K562 (cell line): ENCODE measurements around the gene KAZN. TPM values are rescaled to one million over a fixed set of nuclear protein-coding genes. Genes with fewer than 3 reads are reported as not detected.

Experiments
- ETS2 ChIP-seq: IDR thresholded peaks from 2 replicates; pipeline ENCODE4 v1.6.1; 2016; ENCODE audit warnings: borderline replicate concordance, missing genetic modification characterization, mild to moderate bottlenecking, moderate library complexity, missing compliant biosample characterization; ENCODE audit not compliant: poor library complexity, severe bottlenecking
- ETV1 ChIP-seq: fragments of 450-650 bp; conservative IDR thresholded peaks from 2 replicates; pipeline ENCODE4 v1.6.1; 2016; ENCODE audit warnings: missing genetic modification characterization, control low read depth, low read depth, missing compliant biosample characterization
- FOXM1 ChIP-seq, 2 experiments: fragments of 450-650 bp in 1 of 2; sonication (generic) in 1 of 2; formaldehyde crosslinking in 1 of 2; IDR thresholded peaks; 2 replicates each; pipeline versions ENCODE4 v1.6.1 to v1.9.0; 2017 to 2022; ENCODE audit warnings: low read depth in 2 of 2, mild to moderate bottlenecking in 2 of 2, missing genetic modification reagents in 1 of 2, moderate library complexity in 1 of 2
- HDAC2 ChIP-seq: fragments of 450-650 bp; IDR thresholded peaks from 2 replicates; pipeline ENCODE4 v1.6.1; 2016; ENCODE audit warnings: mild to moderate bottlenecking
- HEY1 ChIP-seq: fragments of 250-450 bp; sonication (Bioruptor Pico); IDR thresholded peaks from 2 replicates; pipeline ENCODE4 v1.5.0; 2020; ENCODE audit warnings: mild to moderate bottlenecking, moderate library complexity, borderline replicate concordance
- LARP7 ChIP-seq: fragments of 450-650 bp; IDR thresholded peaks from 2 replicates; pipeline ENCODE4 v1.6.1; 2016
- MYNN ChIP-seq, 2 experiments: sonication (generic); formaldehyde crosslinking in 1 of 2; IDR thresholded peaks; 2 replicates each; pipeline versions ENCODE4 v1.5.0 to v1.6.1; 2016 to 2020; ENCODE audit warnings: antibody characterized with exemption in 1 of 2, missing genetic modification reagents in 1 of 2
- NCOA4 ChIP-seq: fragments of 450-650 bp; IDR thresholded peaks from 2 replicates; pipeline ENCODE4 v1.6.1; 2018; ENCODE audit warnings: mild to moderate bottlenecking; ENCODE audit not compliant: partially characterized antibody
- NFATC3 ChIP-seq: fragments of 450-650 bp; IDR thresholded peaks from 2 replicates; pipeline ENCODE4 v1.6.1; 2017; ENCODE audit warnings: mild to moderate bottlenecking
- RCOR1 ChIP-seq, 2 experiments: IDR thresholded peaks; 2 replicates each; pipeline ENCODE4 v1.6.1; 2012; ENCODE audit warnings: low read depth in 2 of 2, low read length in 2 of 2, borderline replicate concordance in 1 of 2, improper control_type of control experiment in 1 of 2
- TCF7 ChIP-seq: sonication (generic); IDR thresholded peaks from 2 replicates; pipeline ENCODE4 v1.6.1; 2016; ENCODE audit warnings: antibody characterized with exemption, borderline replicate concordance
- ZNF175 ChIP-seq: fragments of 200-800 bp; sonication (Bioruptor generic); IDR thresholded peaks from 2 replicates; pipeline ENCODE4 v1.6.1; 2016; ENCODE audit warnings: low read depth, mild to moderate bottlenecking, missing genetic modification characterization, missing compliant biosample characterization
- polyA plus RNA-seq, 8 experiments: library from polyadenylated mRNA; depleted of rRNA in 4 of 8; stranded (reverse) in 5 of 8; unstranded in 3 of 8; fragments of >200 nt; fragmentation: Nextera tagmentation in 2 of 8; fragmentation: Illumina TruSeq in 1 of 8; extraction: Ambion mirVana in 2 of 8; extraction: Trizol in 1 of 8; gene quantifications; 2 replicates each; pipeline versions ENCODE4 v1.2.1 to v1.2.3, GENCODE V29; 2011 to 2014; ENCODE audit warnings: inconsistent platforms in 1 of 8, missing spikeins in 1 of 8
- total RNA-seq, 7 experiments: library from RNA; depleted of rRNA in 6 of 7; stranded (reverse); fragments of >200 nt in 6 of 7; fragmentation: Illumina TruSeq in 2 of 7; extraction: Trizol in 2 of 7; gene quantifications; 2 replicates each; pipeline versions ENCODE4 v1.2.1 to v1.2.3, GENCODE V29; 2011 to 2021; ENCODE audit warnings: low replicate concordance in 1 of 7
- TF ChIP-seq, protein P1 (sequence below): fragments of 250-450 bp; sonication (Bioruptor Pico); IDR thresholded peaks from 2 replicates; pipeline ENCODE4 v1.8.0; 2022; ENCODE audit warnings: inconsistent platforms
- TF ChIP-seq, protein P2 (sequence below): fragments of 450-650 bp; IDR thresholded peaks from 2 replicates; pipeline ENCODE4 v1.6.1; 2014; ENCODE audit warnings: low read depth, mild to moderate bottlenecking, moderate library complexity, borderline replicate concordance
- TF ChIP-seq, protein P3 (sequence below): IDR thresholded peaks from 2 replicates; pipeline ENCODE4 v1.6.1; 2011; ENCODE audit not compliant: insufficient read length; ENCODE audit errors: extremely low read depth
- TF ChIP-seq, protein P4 (sequence below): sonication (generic); formaldehyde crosslinking; IDR thresholded peaks from 2 replicates; pipeline ENCODE4 v1.8.0; 2022; ENCODE audit warnings: mild to moderate bottlenecking, missing genetic modification reagents
- TF ChIP-seq, protein P5 (sequence below): fragments of 150-350 bp; IDR thresholded peaks from 2 replicates; pipeline ENCODE4 v1.6.1; 2014; ENCODE audit warnings: low read depth, mild to moderate bottlenecking, low read length, borderline replicate concordance

KAZN gene
- total and polyA plus RNA-seq, 9 of the 15 experiments (the other 6 are each of a cell fraction or from before 2014, with no cell fraction given), result 2.1 to 21.6 (median 5.4) TPM

DNA sequence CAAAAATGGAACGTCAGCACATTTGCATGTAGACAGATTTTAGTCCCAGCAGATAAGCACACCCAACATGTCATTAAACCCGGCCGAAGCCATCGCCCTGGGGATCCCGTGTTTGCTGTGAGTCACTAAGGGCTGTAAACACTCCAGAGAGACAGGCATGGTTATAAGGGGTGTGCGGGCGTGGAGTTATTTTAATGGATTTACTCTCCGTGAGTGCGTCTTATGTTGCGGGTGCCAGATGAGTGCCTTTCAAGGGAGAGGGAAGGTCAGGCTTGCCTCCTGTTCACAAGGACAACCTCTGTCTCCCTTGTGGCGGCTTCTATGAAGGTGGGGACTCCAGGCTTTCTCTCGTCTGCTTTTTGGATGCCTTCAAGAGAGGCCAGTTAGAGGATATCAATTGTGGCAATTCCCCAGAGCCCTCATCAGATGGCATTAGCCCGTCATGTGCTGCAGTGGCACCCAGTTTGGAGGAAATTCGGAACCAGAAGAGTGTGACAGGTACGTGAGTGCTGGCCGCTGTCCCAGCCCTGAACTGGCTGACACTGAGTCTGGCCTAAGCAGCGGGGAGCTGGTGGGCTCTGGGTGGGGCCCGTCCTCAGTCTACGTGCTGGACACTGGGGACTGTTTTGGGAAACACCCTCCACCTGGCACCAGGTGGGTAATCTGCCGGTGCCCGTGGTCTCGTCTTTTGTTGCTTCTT is 331.2 kb downstream of the KAZN start (continued):
- TF ChIP-seq NCOA4, result no peak
- TF ChIP-seq FOXM1 (IDR thresholded peaks at IDR 0.05; ENCODE audit: low read depth), result no peak
- no peak for TF ChIP-seq FOXM1 (CRISPR knock-in tag; IDR thresholded peaks at IDR 0.05; ENCODE audit: low read depth)
- TF ChIP-seq, protein P1, sequence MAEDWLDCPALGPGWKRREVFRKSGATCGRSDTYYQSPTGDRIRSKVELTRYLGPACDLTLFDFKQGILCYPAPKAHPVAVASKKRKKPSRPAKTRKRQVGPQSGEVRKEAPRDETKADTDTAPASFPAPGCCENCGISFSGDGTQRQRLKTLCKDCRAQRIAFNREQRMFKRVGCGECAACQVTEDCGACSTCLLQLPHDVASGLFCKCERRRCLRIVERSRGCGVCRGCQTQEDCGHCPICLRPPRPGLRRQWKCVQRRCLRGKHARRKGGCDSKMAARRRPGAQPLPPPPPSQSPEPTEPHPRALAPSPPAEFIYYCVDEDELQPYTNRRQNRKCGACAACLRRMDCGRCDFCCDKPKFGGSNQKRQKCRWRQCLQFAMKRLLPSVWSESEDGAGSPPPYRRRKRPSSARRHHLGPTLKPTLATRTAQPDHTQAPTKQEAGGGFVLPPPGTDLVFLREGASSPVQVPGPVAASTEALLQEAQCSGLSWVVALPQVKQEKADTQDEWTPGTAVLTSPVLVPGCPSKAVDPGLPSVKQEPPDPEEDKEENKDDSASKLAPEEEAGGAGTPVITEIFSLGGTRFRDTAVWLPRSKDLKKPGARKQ (CRISPR knock-in tag), result no peak
- TF ChIP-seq NFATC3, result no peak
- TF ChIP-seq, protein P2, sequence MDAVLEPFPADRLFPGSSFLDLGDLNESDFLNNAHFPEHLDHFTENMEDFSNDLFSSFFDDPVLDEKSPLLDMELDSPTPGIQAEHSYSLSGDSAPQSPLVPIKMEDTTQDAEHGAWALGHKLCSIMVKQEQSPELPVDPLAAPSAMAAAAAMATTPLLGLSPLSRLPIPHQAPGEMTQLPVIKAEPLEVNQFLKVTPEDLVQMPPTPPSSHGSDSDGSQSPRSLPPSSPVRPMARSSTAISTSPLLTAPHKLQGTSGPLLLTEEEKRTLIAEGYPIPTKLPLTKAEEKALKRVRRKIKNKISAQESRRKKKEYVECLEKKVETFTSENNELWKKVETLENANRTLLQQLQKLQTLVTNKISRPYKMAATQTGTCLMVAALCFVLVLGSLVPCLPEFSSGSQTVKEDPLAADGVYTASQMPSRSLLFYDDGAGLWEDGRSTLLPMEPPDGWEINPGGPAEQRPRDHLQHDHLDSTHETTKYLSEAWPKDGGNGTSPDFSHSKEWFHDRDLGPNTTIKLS, result no peak
- no peak for TF ChIP-seq LARP7
- TF ChIP-seq HDAC2, result 0 out of 2 replicates have a peak, but pooled peaks have one; percentile 41
- no peak for TF ChIP-seq ETS2 (tag)
- TF ChIP-seq ETV1 (tag), result no peak
- 0 out of 2 replicates have a peak, but pooled peaks have one; percentile 46 for TF ChIP-seq MYNN (IDR thresholded peaks at IDR 0.05)
- TF ChIP-seq MYNN (CRISPR knock-in tag; IDR thresholded peaks at IDR 0.05), result no peak
- no peak for TF ChIP-seq HEY1 (CRISPR knock-in tag)
- TF ChIP-seq, protein P3, sequence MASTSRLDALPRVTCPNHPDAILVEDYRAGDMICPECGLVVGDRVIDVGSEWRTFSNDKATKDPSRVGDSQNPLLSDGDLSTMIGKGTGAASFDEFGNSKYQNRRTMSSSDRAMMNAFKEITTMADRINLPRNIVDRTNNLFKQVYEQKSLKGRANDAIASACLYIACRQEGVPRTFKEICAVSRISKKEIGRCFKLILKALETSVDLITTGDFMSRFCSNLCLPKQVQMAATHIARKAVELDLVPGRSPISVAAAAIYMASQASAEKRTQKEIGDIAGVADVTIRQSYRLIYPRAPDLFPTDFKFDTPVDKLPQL, result no peak
- TF ChIP-seq, protein P4, sequence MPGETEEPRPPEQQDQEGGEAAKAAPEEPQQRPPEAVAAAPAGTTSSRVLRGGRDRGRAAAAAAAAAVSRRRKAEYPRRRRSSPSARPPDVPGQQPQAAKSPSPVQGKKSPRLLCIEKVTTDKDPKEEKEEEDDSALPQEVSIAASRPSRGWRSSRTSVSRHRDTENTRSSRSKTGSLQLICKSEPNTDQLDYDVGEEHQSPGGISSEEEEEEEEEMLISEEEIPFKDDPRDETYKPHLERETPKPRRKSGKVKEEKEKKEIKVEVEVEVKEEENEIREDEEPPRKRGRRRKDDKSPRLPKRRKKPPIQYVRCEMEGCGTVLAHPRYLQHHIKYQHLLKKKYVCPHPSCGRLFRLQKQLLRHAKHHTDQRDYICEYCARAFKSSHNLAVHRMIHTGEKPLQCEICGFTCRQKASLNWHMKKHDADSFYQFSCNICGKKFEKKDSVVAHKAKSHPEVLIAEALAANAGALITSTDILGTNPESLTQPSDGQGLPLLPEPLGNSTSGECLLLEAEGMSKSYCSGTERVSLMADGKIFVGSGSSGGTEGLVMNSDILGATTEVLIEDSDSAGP (CRISPR knock-in tag), result no peak
- no peak for TF ChIP-seq TCF7
- peak in 1 of 2 experiments; percentile 92; a peak in 2 of 4 replicates for TF ChIP-seq RCOR1 (IDR thresholded peaks at IDR 0.05; ENCODE audit: borderline replicate concordance in 1 of 2, low read depth in 2 of 2, low read length in 2 of 2)
- TF ChIP-seq ZNF175 (CRISPR knock-in tag), result no peak
- TF ChIP-seq, protein P5, sequence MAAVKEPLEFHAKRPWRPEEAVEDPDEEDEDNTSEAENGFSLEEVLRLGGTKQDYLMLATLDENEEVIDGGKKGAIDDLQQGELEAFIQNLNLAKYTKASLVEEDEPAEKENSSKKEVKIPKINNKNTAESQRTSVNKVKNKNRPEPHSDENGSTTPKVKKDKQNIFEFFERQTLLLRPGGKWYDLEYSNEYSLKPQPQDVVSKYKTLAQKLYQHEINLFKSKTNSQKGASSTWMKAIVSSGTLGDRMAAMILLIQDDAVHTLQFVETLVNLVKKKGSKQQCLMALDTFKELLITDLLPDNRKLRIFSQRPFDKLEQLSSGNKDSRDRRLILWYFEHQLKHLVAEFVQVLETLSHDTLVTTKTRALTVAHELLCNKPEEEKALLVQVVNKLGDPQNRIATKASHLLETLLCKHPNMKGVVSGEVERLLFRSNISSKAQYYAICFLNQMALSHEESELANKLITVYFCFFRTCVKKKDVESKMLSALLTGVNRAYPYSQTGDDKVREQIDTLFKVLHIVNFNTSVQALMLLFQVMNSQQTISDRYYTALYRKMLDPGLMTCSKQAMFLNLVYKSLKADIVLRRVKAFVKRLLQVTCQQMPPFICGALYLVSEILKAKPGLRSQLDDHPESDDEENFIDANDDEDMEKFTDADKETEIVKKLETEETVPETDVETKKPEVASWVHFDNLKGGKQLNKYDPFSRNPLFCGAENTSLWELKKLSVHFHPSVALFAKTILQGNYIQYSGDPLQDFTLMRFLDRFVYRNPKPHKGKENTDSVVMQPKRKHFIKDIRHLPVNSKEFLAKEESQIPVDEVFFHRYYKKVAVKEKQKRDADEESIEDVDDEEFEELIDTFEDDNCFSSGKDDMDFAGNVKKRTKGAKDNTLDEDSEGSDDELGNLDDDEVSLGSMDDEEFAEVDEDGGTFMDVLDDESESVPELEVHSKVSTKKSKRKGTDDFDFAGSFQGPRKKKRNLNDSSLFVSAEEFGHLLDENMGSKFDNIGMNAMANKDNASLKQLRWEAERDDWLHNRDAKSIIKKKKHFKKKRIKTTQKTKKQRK, result no peak
